ENCODE data around the gene TK1.

The TK1 gene

GRCh38 chr17:78146471-78146869, 40.4 kb downstream of the TK1 start:
- Histone ChIP-seq H3K4me2 (ENCODE audit: low read depth, low read length) (no peak overlapping the region), H2AFZ (ENCODE audit: low read length) (no peak overlapping the region), H3K27me3 (replicated peaks; ENCODE audit: insufficient read depth, low read length) (no peaks in the 10 kb centered on the region), H3K9me2 (replicated peaks; ENCODE audit: insufficient read depth, low read length) (no peaks in the 10 kb centered on the region), H3K9me3 (replicated peaks; ENCODE audit: insufficient read depth, low read length) (no peaks in the 10 kb centered on the region), H3K9ac (ENCODE audit: low read length) (no peak overlapping the region), H3K4me3 (ENCODE audit: low read length) (no peak overlapping the region), H3K27ac (ENCODE audit: low read length) (peak overlapping the region; percentile 77; the same call in 1 of the 2 replicates), H3K4me1 (ENCODE audit: low read length) (peaks cover 63% of the 10 kb centered on the region), H3K36me3 (replicated peaks; ENCODE audit: insufficient read depth, low read length) (no peaks in the 10 kb centered on the region), H4K20me1 (ENCODE audit: insufficient read depth, low read length) (no peaks in the 10 kb centered on the region), H3F3A (ENCODE audit: insufficient read depth, low read length) (peaks cover 40% of the 10 kb centered on the region), H3K79me2 (ENCODE audit: low read length) (no peaks in the 10 kb centered on the region; the same call in 1 of the 2 replicates)
- no peak for DNase-seq
- no peak for TF ChIP-seq EZH2 (optimal IDR thresholded peaks at IDR 0.05; ENCODE audit: low read depth, low read length)
- no peak for TF ChIP-seq CTCF (IDR thresholded peaks at IDR 0.05; ENCODE audit: low read length)
- TF ChIP-seq EZH2phosphoT487 (IDR thresholded peaks at IDR 0.05; ENCODE audit: low read length), result no peak

GRCh38 chr17:78144736-78145641, 41.9 kb downstream of the TK1 start:
- TF ChIP-seq EZH2 (optimal IDR thresholded peaks at IDR 0.05; ENCODE audit: low read depth, low read length) (no peak), CTCF (IDR thresholded peaks at IDR 0.05; ENCODE audit: low read length) (no peak), EZH2phosphoT487 (IDR thresholded peaks at IDR 0.05; ENCODE audit: low read length) (no peak)
- Histone ChIP-seq H4K20me1 (ENCODE audit: insufficient read depth, low read length) (no peaks in the 10 kb centered on the region), H3K79me2 (ENCODE audit: low read length) (peaks cover 3% of the 10 kb centered on the region; the same call in 1 of the 2 replicates), H3K4me1 (ENCODE audit: low read length) (peaks cover 72% of the 10 kb centered on the region), H3K9ac (ENCODE audit: low read length) (peak overlapping the region; percentile 7; the same call in 1 of the 2 replicates), H3K9me2 (replicated peaks; ENCODE audit: insufficient read depth, low read length) (no peaks in the 10 kb centered on the region), H3K27ac (ENCODE audit: low read length) (peak overlapping the region; percentile 80; the same call in 1 of the 2 replicates), H3F3A (ENCODE audit: insufficient read depth, low read length) (peaks cover 48% of the 10 kb centered on the region), H3K36me3 (replicated peaks; ENCODE audit: insufficient read depth, low read length) (no peaks in the 10 kb centered on the region), H3K4me3 (ENCODE audit: low read length) (no peak overlapping the region), H2AFZ (ENCODE audit: low read length) (no peak overlapping the region), H3K27me3 (replicated peaks; ENCODE audit: insufficient read depth, low read length) (no peaks in the 10 kb centered on the region), H3K9me3 (replicated peaks; ENCODE audit: insufficient read depth, low read length) (no peaks in the 10 kb centered on the region), H3K4me2 (ENCODE audit: low read depth, low read length) (peak overlapping the region; percentile 48; the same call in 1 of the 2 replicates)
- DNase-seq, result no peak

- no peaks in the 10 kb centered on the region for H4K20me1 ChIP-seq (ENCODE audit: insufficient read depth, low read length)
- peak overlapping the region; percentile 48; the same call in 1 of the 2 replicates for H3K4me2 ChIP-seq (ENCODE audit: low read depth, low read length)
- peak; percentile 37 for DNase-seq
- no peak for TF ChIP-seq EZH2 (optimal IDR thresholded peaks at IDR 0.05; ENCODE audit: low read depth, low read length)
- TF ChIP-seq CTCF (IDR thresholded peaks at IDR 0.05; ENCODE audit: low read length), result peak; percentile 10; the same call in 1 of the 2 replicates
- H3K27ac ChIP-seq (ENCODE audit: low read length), result peak overlapping the region; percentile 80; the same call in 1 of the 2 replicates
- H3K9ac ChIP-seq (ENCODE audit: low read length), result peak overlapping the region; percentile 7; the same call in 1 of the 2 replicates
- no peak overlapping the region for H2AFZ ChIP-seq (ENCODE audit: low read length)
- H3F3A ChIP-seq (ENCODE audit: insufficient read depth, low read length), result peaks cover 54% of the 10 kb centered on the region
- H3K4me1 ChIP-seq (ENCODE audit: low read length), result peaks cover 72% of the 10 kb centered on the region
- no peak overlapping the region for H3K4me3 ChIP-seq (ENCODE audit: low read length)
- no peaks in the 10 kb centered on the region for H3K36me3 ChIP-seq (replicated peaks; ENCODE audit: insufficient read depth, low read length)
- H3K79me2 ChIP-seq (ENCODE audit: low read length), result peaks cover 3% of the 10 kb centered on the region; the same call in 1 of the 2 replicates
- H3K27me3 ChIP-seq (replicated peaks; ENCODE audit: insufficient read depth, low read length), result no peaks in the 10 kb centered on the region
- H3K9me3 ChIP-seq (replicated peaks; ENCODE audit: insufficient read depth, low read length), result no peaks in the 10 kb centered on the region
- no peaks in the 10 kb centered on the region for H3K9me2 ChIP-seq (replicated peaks; ENCODE audit: insufficient read depth, low read length)
These were observed 42.6 kb downstream of the TK1 start for GRCh38 chr17:78144147-78144719.
